Urinary bladder (tissue), 2 donors: ENCODE data around the gene SGMS2. TPM values are rescaled to one million over a fixed set of nuclear protein-coding genes. Genes with fewer than 3 reads are reported as not detected.

ENCODE experiments used
- polyA plus RNA-seq: library from polyadenylated mRNA; stranded (reverse); fragments of 200-250 nt; gene quantifications from one replicate; pipeline ENCODE4 v1.2.3, GENCODE V29; 2013
- small RNA-seq: library from RNA; depleted of rRNA; stranded (forward); fragments of <200 nt; gene quantifications from one replicate; pipeline ENCODE3, GENCODE V24; 2014
- total RNA-seq: library from RNA; depleted of rRNA; stranded (reverse); fragments of >200 nt; gene quantifications from one replicate; pipeline ENCODE4 v1.2.3, GENCODE V29; 2014
- donor health status: healthy.

Gene SGMS2
- total and polyA plus RNA-seq, 2 donors = 13.3 to 36.6 TPM

Small RNA genes lying within 50 kb of the gene (small RNA-seq; reads per million reads assigned to genes)
- not detected for gene RNU6-733P

Other genes with a start within 250 kb of the SGMS2 start
- gene PAPSS1, start 104.7 kb upstream of the SGMS2 start, total RNA-seq = 62.9 TPM
- gene PAPSS1, start 104.7 kb upstream of the SGMS2 start, polyA plus RNA-seq = 44.7 TPM
- 16.4 TPM for gene CYP2U1, start 106.6 kb downstream of the SGMS2 start, total RNA-seq
- gene CYP2U1, start 106.6 kb downstream of the SGMS2 start, polyA plus RNA-seq = 8.9 TPM
- 28.1 TPM for gene HADH, start 165.0 kb downstream of the SGMS2 start, total RNA-seq
- 61.0 TPM for gene HADH, start 165.0 kb downstream of the SGMS2 start, polyA plus RNA-seq